HepG2 (cell line): ENCODE measurements around the gene FBH1. TPM values are rescaled to one million over a fixed set of nuclear protein-coding genes. Genes with fewer than 3 reads are reported as not detected.

Source experiments
- ATAC-seq: fragments of 200-7000 bp; cut with Tn5 transposase; 3 replicates; pipeline ENCODE4 v1.9.1; 2020; ENCODE audit warnings: mild to moderate bottlenecking, moderate library complexity
- BruUV-seq: library from RNA; stranded (reverse); fragments of 400-500 nt; replicated peaks from 2 replicates; lab custom pipeline; 2021; lab: Mats Ljungman, UMichigan
- CTCF ChIA-PET: fragments of 300-600 bp; formaldehyde crosslinking; extraction: SDS; loops from one replicate; lab custom pipeline; 2021; ENCODE audit warnings: low total read pairs, inconsistent platforms, low intra/inter-chr PET ratio; lab: Yijun Ruan, JAX
- POLR2A ChIA-PET: fragments of 350-600 bp; sonication (Branson Sonifier 250); formaldehyde crosslinking; loops from one replicate; lab custom pipeline; 2020; ENCODE audit warnings: antibody characterized with exemption, inconsistent platforms; lab: Yijun Ruan, JAX
- DNase-seq: peaks from one replicate; pipeline ENCODE4 v3.0.0-alpha.2; 2015; ENCODE audit warnings: low spot score
- FAIRE-seq: peaks from 3 replicates; lab custom pipeline; 2011; peaks lifted over from hg19 to GRCh38; lab: Jason Lieb, UNC
- H2AFZ ChIP-seq: one replicate; pipeline ENCODE4 v1.6.1; 2011; ENCODE audit warnings: low read length, inconsistent platforms
- H3K27ac ChIP-seq: fragments of 300-600 bp; 3 replicates; pipeline ENCODE4 v1.8.0; 2011; ENCODE audit warnings: mixed run types, mild to moderate bottlenecking, mixed read lengths, low read length, inconsistent platforms; ENCODE audit not compliant: insufficient read depth; ENCODE audit errors: extremely low read length
- H3K27me3 ChIP-seq, 2 experiments: fragments of 200-600 bp in 1 of 2; 2 replicates in 1 of 2; 3 replicates in 1 of 2; pipeline versions ENCODE4 v1.6.0 to v1.8.0; 2011; ENCODE audit warnings: low read length in 2 of 2, mild to moderate bottlenecking in 2 of 2, moderate library complexity in 2 of 2, inconsistent platforms in 1 of 2; ENCODE audit not compliant: insufficient read depth in 2 of 2, control insufficient read depth in 1 of 2
- H3K36me3 ChIP-seq, 2 experiments: fragments of 200-600 bp in 1 of 2; replicated peaks in 1 of 2; 2 replicates in 1 of 2; 3 replicates in 1 of 2; pipeline versions ENCODE4 v1.5.1 to v1.8.0; 2011; ENCODE audit warnings: low read length in 2 of 2, inconsistent platforms in 1 of 2; ENCODE audit not compliant: insufficient read depth in 2 of 2, control insufficient read depth in 1 of 2
- H3K4me1 ChIP-seq: 2 replicates; pipeline ENCODE4 v1.5.1; 2012; ENCODE audit warnings: low read length, inconsistent platforms; ENCODE audit not compliant: insufficient read depth
- H3K4me2 ChIP-seq: 2 replicates; pipeline ENCODE4 v1.6.0; 2011; ENCODE audit warnings: low read depth, low read length, inconsistent platforms
- H3K4me3 ChIP-seq, 3 experiments: fragments of 200-600 bp in 1 of 3; sonication (generic), shearing (Covaris generic) in 1 of 3; replicated peaks in 1 of 3; 2 replicates each; pipeline ENCODE4 v1.5.1; 2011 to 2016; ENCODE audit warnings: low read length in 3 of 3, inconsistent platforms in 2 of 3, low read depth in 2 of 3, mild to moderate bottlenecking in 2 of 3, control low read depth in 1 of 3, mixed read lengths in 1 of 3; ENCODE audit not compliant: insufficient read depth in 1 of 3
- H3K79me2 ChIP-seq: one replicate; pipeline ENCODE4 v1.6.1; 2011; ENCODE audit warnings: low read length, inconsistent platforms; ENCODE audit not compliant: insufficient read depth
- H3K9ac ChIP-seq: 2 replicates; pipeline ENCODE4 v1.6.0; 2011; ENCODE audit warnings: mild to moderate bottlenecking, low read depth, low read length, inconsistent platforms; ENCODE audit not compliant: insufficient read depth
- H3K9me3 ChIP-seq: 2 replicates; pipeline ENCODE4 v1.5.1; 2012; ENCODE audit warnings: mild to moderate bottlenecking, low read length
- H4K20me1 ChIP-seq: 2 replicates; pipeline ENCODE4 v1.6.0; 2011; ENCODE audit warnings: inconsistent platforms, mild to moderate bottlenecking, low read length, moderate library complexity; ENCODE audit not compliant: insufficient read depth
- CEBPB ChIP-seq: IDR thresholded peaks from 2 replicates; pipeline ENCODE4 v1.6.1; 2011; ENCODE audit warnings: low read depth, low read length, improper control_type of control experiment, borderline replicate concordance
- HES4 ChIP-seq: sonication (generic); formaldehyde crosslinking; IDR thresholded peaks from 2 replicates; pipeline ENCODE4 v1.9.0; 2021; ENCODE audit warnings: mild to moderate bottlenecking, missing genetic modification reagents, borderline replicate concordance
- HIVEP1 ChIP-seq: sonication (generic); formaldehyde crosslinking; IDR thresholded peaks from 2 replicates; pipeline ENCODE4 v1.4.0; 2020; ENCODE audit warnings: mild to moderate bottlenecking, missing genetic modification reagents
- LCORL ChIP-seq, 2 experiments: fragments of 450-650 bp in 1 of 2; sonication (generic) in 1 of 2; formaldehyde crosslinking in 1 of 2; IDR thresholded peaks; 2 replicates each; pipeline versions ENCODE4 v1.5.0 to v1.6.1; 2017 to 2020; ENCODE audit warnings: antibody characterized with exemption in 1 of 2, missing genetic modification reagents in 1 of 2
- MAFK ChIP-seq, 2 experiments: IDR thresholded peaks in 1 of 2; conservative IDR thresholded peaks in 1 of 2; 2 replicates each; pipeline ENCODE4 v1.6.1; 2011; ENCODE audit warnings: improper control_type of control experiment in 2 of 2, low read length in 2 of 2
- RARA ChIP-seq: IDR thresholded peaks from 2 replicates; pipeline ENCODE4 v1.6.1; 2016; ENCODE audit warnings: missing genetic modification reagents, missing compliant biosample characterization
- SMYD3 ChIP-seq: sonication (generic); formaldehyde crosslinking; IDR thresholded peaks from 2 replicates; pipeline ENCODE4 v1.8.1; 2023; ENCODE audit warnings: mild to moderate bottlenecking, missing genetic modification reagents
- SRSF1 ChIP-seq: fragments of 200-400 bp; formaldehyde crosslinking; optimal IDR thresholded peaks from 2 replicates; pipeline ENCODE3; 2017; ENCODE audit warnings: mild to moderate bottlenecking, low read depth, low read length, moderate library complexity
- SRSF9 ChIP-seq: fragments of 200-400 bp; formaldehyde crosslinking; IDR thresholded peaks from 2 replicates; pipeline ENCODE4 v1.6.1; 2018; ENCODE audit warnings: borderline replicate concordance, mild to moderate bottlenecking, low read depth, low read length; ENCODE audit not compliant: insufficient read depth, poor library complexity, severe bottlenecking
- TBX3 ChIP-seq: fragments of 450-650 bp; IDR thresholded peaks from 2 replicates; pipeline ENCODE4 v1.6.1; 2017; ENCODE audit warnings: antibody characterized with exemption, mild to moderate bottlenecking, inconsistent platforms, borderline replicate concordance
- TCF7 ChIP-seq: sonication (generic); IDR thresholded peaks from 2 replicates; pipeline ENCODE4 v1.6.1; 2016; ENCODE audit warnings: antibody characterized with exemption, low read depth
- XBP1 ChIP-seq: sonication (generic); formaldehyde crosslinking; IDR thresholded peaks from 2 replicates; pipeline ENCODE4 v1.5.0; 2020; ENCODE audit warnings: missing genetic modification reagents
- ZNF557 ChIP-seq: sonication (generic); formaldehyde crosslinking; IDR thresholded peaks from 2 replicates; pipeline ENCODE4 v1.4.0; 2020; ENCODE audit warnings: missing genetic modification reagents
- ZNF652 ChIP-seq: IDR thresholded peaks from 2 replicates; pipeline ENCODE4 v1.6.1; 2016; ENCODE audit warnings: low read depth, borderline replicate concordance
- WGBS: methylation state at CpG from one replicate; pipeline ENCODE4 v1.1.6; 2017; ENCODE audit warnings: low lambda C conversion rate; 5-methylcytosine and 5-hydroxymethylcytosine counted together
- in situ Hi-C: cut with HindIII; loops from 2 replicates; pipeline ENCODE4 v1.10.0; 2017; ENCODE audit warnings: low pct_unique_long_range_greater_than_20kb; ENCODE audit not compliant: extremely low pct_ligation_motif_present
- intact Hi-C: fragments of 100-400 bp; cut with micrococcal nuclease; formaldehyde crosslinking; loops from one replicate; pipeline ENCODE4 v1.10.0; 2022; ENCODE audit not compliant: unreplicated experiment
- polyA plus RNA-seq, 8 experiments: library from polyadenylated mRNA; depleted of rRNA in 3 of 8; stranded (reverse) in 7 of 8; unstranded in 1 of 8; fragments of >200 nt; fragmentation: Illumina TruSeq in 4 of 8; extraction: Trizol in 4 of 8; gene quantifications; 2 replicates each; pipeline versions ENCODE4 v1.2.1 to v1.2.3, GENCODE V29; 2011 to 2016; ENCODE audit warnings: low read depth in 4 of 8, missing spikeins in 1 of 8, mixed read lengths in 1 of 8; ENCODE audit not compliant: insufficient read depth in 1 of 8
- total RNA-seq, 5 experiments: library from RNA; depleted of rRNA; stranded (reverse); fragments of >200 nt; fragmentation: Illumina TruSeq; extraction: Trizol; gene quantifications; 2 replicates each; pipeline ENCODE4 v1.2.3, GENCODE V29; 2016; ENCODE audit warnings: low read depth in 1 of 5
- TF ChIP-seq, protein P1 (sequence below): sonication (generic); formaldehyde crosslinking; IDR thresholded peaks from one replicate; pipeline ENCODE4 v1.5.1; 2020; ENCODE audit warnings: mild to moderate bottlenecking, missing genetic modification reagents; ENCODE audit errors: not compliant biosample characterization

Gene FBH1
- total and polyA plus RNA-seq, 2 of the 13 experiments (the other 11 are each of a cell fraction or from before 2014, with no cell fraction given) = 48.8 to 60.3 TPM

GRCh38 chr10:5945561-5946418 lies 55.7 kb downstream of the FBH1 start:
- no peaks in the 10 kb centered on the region for H3K79me2 ChIP-seq
- peaks cover 39% of the 10 kb centered on the region for H3K4me1 ChIP-seq
- 32% methylated on average over 17 of the region's 21 CpGs for WGBS
- no peaks in the 10 kb centered on the region for H3K36me3 ChIP-seq
- H3K27me3 ChIP-seq = peaks cover 5 to 56% of the 10 kb centered on the region in 2 experiments
- ChIA-PET CTCF (no interaction called here), POLR2A (no interaction called here)
- ATAC-seq (no peak; the same call in 2 of the 3 replicates), DNase-seq (peak; percentile 10), FAIRE-seq (no peak)
- peak overlapping the region; percentile 75 for H3K4me2 ChIP-seq
- BruUV-seq = no TSS peak
- H3K27ac ChIP-seq = no peak overlapping the region
- H2AFZ ChIP-seq = peak overlapping the region; percentile 88
- in situ Hi-C loops = no loop called here
- no peaks in the 10 kb centered on the region for H3K9me3 ChIP-seq
- intact Hi-C loops = loop anchor here (5.0 to 10.0 kb wide), 2 partner anchors 67 to 139 kb away; partner anchors contain the start of gene RBM17
- no peak overlapping the region for H3K9ac ChIP-seq
- peak overlapping the region; percentile 3 to 42 (median 15); a peak in 1 of 6 replicates for H3K4me3 ChIP-seq
- no peaks in the 10 kb centered on the region for H4K20me1 ChIP-seq
- TF ChIP-seq SMYD3 (CRISPR knock-in tag) (no peak), ZNF557 (CRISPR knock-in tag) (no peak), XBP1 (CRISPR knock-in tag) (no peak), SRSF1 (no peak), RARA (CRISPR knock-in tag) (no peak), HES4 (CRISPR knock-in tag) (no peak), TCF7 (no peak), MAFK (conservative IDR thresholded peaks at IDR 0.05 in 1 of 2, IDR thresholded peaks at IDR 0.05 in 1 of 2; ENCODE audit: low read length in 2 of 2) (no peak), SRSF9 (no peak), CEBPB (peak; percentile 25; the same call in 1 of the 2 replicates), TBX3 (no peak), HIVEP1 (CRISPR knock-in tag) (no peak), ZNF652 (CRISPR knock-in tag) (no peak), LCORL (IDR thresholded peaks at IDR 0.05) (no peak), LCORL (CRISPR knock-in tag; IDR thresholded peaks at IDR 0.05) (0 out of 2 replicates have a peak, but pooled peaks have one; percentile 39)
- TF ChIP-seq, protein P1, sequence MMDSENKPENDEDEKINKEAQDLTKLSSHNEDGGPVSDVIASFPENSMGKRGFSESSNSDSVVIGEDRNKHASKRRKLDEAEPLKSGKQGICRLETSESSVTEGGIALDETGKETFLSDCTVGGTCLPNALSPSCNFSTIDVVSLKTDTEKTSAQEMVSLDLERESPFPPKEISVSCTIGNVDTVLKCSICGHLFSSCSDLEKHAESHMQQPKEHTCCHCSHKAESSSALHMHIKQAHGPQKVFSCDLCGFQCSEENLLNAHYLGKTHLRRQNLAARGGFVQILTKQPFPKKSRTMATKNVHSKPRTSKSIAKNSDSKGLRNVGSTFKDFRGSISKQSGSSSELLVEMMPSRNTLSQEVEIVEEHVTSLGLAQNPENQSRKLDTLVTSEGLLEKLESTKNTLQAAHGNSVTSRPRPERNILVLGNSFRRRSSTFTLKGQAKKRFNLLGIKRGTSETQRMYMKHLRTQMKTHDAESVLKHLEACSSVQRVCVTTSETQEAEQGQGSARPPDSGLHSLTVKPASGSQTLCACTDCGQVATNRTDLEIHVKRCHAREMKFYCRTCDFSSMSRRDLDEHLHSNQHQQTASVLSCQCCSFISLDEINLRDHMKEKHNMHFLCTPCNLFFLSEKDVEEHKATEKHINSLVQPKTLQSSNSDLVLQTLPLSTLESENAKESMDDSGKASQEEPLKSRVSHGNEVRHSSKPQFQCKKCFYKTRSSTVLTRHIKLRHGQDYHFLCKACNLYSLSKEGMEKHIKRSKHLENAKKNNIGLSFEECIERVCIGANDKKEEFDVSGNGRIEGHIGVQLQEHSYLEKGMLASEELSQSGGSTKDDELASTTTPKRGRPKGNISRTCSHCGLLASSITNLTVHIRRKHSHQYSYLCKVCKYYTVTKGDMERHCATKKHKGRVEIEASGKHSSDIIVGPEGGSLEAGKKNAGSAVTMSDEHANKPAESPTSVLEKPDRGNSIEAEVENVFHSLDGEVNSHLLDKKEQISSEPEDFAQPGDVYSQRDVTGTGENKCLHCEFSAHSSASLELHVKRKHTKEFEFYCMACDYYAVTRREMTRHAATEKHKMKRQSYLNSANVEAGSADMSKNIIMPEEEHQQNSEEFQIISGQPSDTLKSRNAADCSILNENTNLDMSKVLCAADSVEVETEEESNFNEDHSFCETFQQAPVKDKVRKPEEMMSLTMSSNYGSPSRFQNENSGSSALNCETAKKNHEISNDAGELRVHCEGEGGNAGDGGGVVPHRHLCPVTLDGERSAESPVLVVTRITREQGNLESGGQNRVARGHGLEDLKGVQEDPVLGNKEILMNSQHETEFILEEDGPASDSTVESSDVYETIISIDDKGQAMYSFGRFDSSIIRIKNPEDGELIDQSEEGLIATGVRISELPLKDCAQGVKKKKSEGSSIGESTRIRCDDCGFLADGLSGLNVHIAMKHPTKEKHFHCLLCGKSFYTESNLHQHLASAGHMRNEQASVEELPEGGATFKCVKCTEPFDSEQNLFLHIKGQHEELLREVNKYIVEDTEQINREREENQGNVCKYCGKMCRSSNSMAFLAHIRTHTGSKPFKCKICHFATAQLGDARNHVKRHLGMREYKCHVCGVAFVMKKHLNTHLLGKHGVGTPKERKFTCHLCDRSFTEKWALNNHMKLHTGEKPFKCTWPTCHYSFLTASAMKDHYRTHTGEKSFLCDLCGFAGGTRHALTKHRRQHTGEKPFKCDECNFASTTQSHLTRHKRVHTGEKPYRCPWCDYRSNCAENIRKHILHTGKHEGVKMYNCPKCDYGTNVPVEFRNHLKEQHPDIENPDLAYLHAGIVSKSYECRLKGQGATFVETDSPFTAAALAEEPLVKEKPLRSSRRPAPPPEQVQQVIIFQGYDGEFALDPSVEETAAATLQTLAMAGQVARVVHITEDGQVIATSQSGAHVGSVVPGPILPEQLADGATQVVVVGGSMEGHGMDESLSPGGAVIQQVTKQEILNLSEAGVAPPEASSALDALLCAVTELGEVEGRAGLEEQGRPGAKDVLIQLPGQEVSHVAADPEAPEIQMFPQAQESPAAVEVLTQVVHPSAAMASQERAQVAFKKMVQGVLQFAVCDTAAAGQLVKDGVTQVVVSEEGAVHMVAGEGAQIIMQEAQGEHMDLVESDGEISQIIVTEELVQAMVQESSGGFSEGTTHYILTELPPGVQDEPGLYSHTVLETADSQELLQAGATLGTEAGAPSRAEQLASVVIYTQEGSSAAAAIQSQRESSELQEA (CRISPR knock-in tag) = no peak
